GM12801 (cell line): Measurements from ENCODE around the gene APIP.

ENCODE experiments used
- CTCF ChIP-seq: IDR thresholded peaks from one replicate; pipeline ENCODE4 v1.5.1; 2011; ENCODE audit warnings: control low read depth; ENCODE audit not compliant: insufficient read length; ENCODE audit errors: extremely low read depth

The APIP gene

GRCh38 chr11:34836958-34837856 lies 79.0 kb downstream of the APIP start:
- no peak for TF ChIP-seq CTCF

- no peak for TF ChIP-seq CTCF
These were observed 82.6 kb downstream of the APIP start for GRCh38 chr11:34833602-34834001.
